SU-DHL-6 (cell line): ENCODE results near the gene WDR87.

Experiments
- H2AFZ ChIP-seq: fragments of 200-600 bp; sonication (generic); 2 replicates; pipeline ENCODE4 v1.6.1; 2014; ENCODE audit warnings: low read depth, mild to moderate bottlenecking, moderate library complexity, mixed read lengths, antibody characterized with exemption, low read length; ENCODE audit not compliant: severe bottlenecking
- H3F3A ChIP-seq: fragments of 200-600 bp; shearing (Covaris generic); 2 replicates; pipeline ENCODE4 v1.6.0; 2016; ENCODE audit warnings: antibody characterized with exemption, mild to moderate bottlenecking; ENCODE audit not compliant: insufficient read depth
- H3K27ac ChIP-seq: fragments of 200-600 bp; sonication (generic); 2 replicates; pipeline ENCODE4 v1.5.1; 2016; ENCODE audit warnings: low read depth, mild to moderate bottlenecking, low read length, moderate library complexity, mixed read lengths
- H3K27me3 ChIP-seq: fragments of 200-600 bp; sonication (generic), shearing (Covaris generic); 2 replicates; pipeline ENCODE4 v1.6.0; 2014; ENCODE audit warnings: mild to moderate bottlenecking, low read length
- H3K36me3 ChIP-seq: fragments of 200-600 bp; sonication (generic); 2 replicates; pipeline ENCODE4 v1.6.1; 2014; ENCODE audit warnings: mild to moderate bottlenecking, low read length, mixed read lengths
- H3K4me2 ChIP-seq: fragments of 300-600, 200-600 bp; shearing (Covaris generic), sonication (generic); 2 replicates; pipeline ENCODE4 v1.6.0; 2014; ENCODE audit warnings: low read length, low read depth, mild to moderate bottlenecking; ENCODE audit not compliant: poor library complexity, severe bottlenecking
- H3K4me3 ChIP-seq: fragments of 200-600 bp; sonication (generic); 2 replicates; pipeline ENCODE4 v1.5.1; 2014; ENCODE audit warnings: antibody characterized with exemption, low read length, mild to moderate bottlenecking, mixed read lengths; ENCODE audit not compliant: insufficient read depth, poor library complexity, severe bottlenecking
- H3K79me2 ChIP-seq: fragments of 200-600 bp; sonication (generic); 2 replicates; pipeline ENCODE4 v1.6.1; 2014; ENCODE audit warnings: mild to moderate bottlenecking, low read length, moderate library complexity; ENCODE audit not compliant: insufficient read depth
- H3K9ac ChIP-seq: fragments of 200-600 bp; sonication (generic); 2 replicates; pipeline ENCODE4 v1.7.0; 2014; ENCODE audit warnings: mild to moderate bottlenecking, low read length
- H3K9me2 ChIP-seq: fragments of 200-600 bp; sonication (generic); replicated peaks from 2 replicates; pipeline ENCODE4 v1.6.1; 2014; ENCODE audit warnings: low read length; ENCODE audit not compliant: insufficient read depth
- H3K9me3 ChIP-seq: fragments of 200-600 bp; sonication (generic); 2 replicates; pipeline ENCODE4 v1.6.1; 2014; ENCODE audit warnings: low read length, mixed read lengths; ENCODE audit not compliant: insufficient read depth
- H4K20me1 ChIP-seq: fragments of 200-600 bp; sonication (generic); 2 replicates; pipeline ENCODE4 v1.6.1; 2014; ENCODE audit warnings: low read depth, mild to moderate bottlenecking, antibody characterized with exemption, low read length, moderate library complexity, mixed read lengths
- CTCF ChIP-seq: fragments of 200-600 bp; sonication (generic); IDR thresholded peaks from one replicate; pipeline ENCODE4 v1.5.1; 2017; ENCODE audit warnings: antibody characterized with exemption, mild to moderate bottlenecking, low read length, moderate library complexity; ENCODE audit not compliant: insufficient read depth, poor library complexity, severe bottlenecking
- EZH2phosphoT487 ChIP-seq: fragments of 200-600 bp; sonication (generic), shearing (Covaris generic); conservative IDR thresholded peaks from 2 replicates; pipeline ENCODE4 v1.6.1; 2018; ENCODE audit warnings: mild to moderate bottlenecking, antibody characterized with exemption, low read length, moderate library complexity, mixed read lengths

The WDR87 gene

DNA sequence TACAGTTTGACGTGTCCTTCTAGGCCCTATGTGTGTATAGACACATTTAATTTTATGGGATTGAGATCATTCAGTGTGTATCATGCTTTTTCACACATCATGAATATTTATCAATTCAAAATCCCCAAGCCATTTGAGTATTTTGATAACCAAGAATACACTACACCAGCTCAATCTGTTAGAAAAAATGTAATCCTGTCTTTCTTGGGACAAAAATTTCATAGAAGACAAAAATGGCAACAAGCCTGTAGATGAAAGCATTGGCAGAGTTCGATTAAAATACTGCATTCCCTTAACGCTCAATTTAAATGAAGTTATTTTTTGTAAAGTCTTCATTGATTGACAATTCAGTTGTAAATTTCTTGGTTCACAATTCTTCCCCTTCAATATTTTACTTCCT is 41.9 kb downstream of the WDR87 start:
- Histone ChIP-seq H3K4me2 (no peak overlapping the region), H3F3A (no peaks in the 10 kb centered on the region), H3K9me2 (no peaks in the 10 kb centered on the region), H2AFZ (no peak overlapping the region), H3K9me3 (no peaks in the 10 kb centered on the region), H4K20me1 (no peaks in the 10 kb centered on the region), H3K79me2 (no peaks in the 10 kb centered on the region), H3K27ac (no peak overlapping the region), H3K9ac (no peak overlapping the region), H3K4me3 (no peak overlapping the region), H3K36me3 (no peaks in the 10 kb centered on the region), H3K27me3 (no peaks in the 10 kb centered on the region)
- TF ChIP-seq CTCF (no peak), EZH2phosphoT487 (no peak)

GRCh38 chr19:37855098-37855497 is 51.3 kb downstream of the WDR87 start:
- Histone ChIP-seq H3K27ac (no peak overlapping the region), H3K36me3 (no peaks in the 10 kb centered on the region), H3K9me3 (no peaks in the 10 kb centered on the region), H2AFZ (no peak overlapping the region), H3K4me3 (no peak overlapping the region), H3K27me3 (no peaks in the 10 kb centered on the region), H3K9me2 (no peaks in the 10 kb centered on the region), H3K9ac (no peak overlapping the region), H4K20me1 (no peaks in the 10 kb centered on the region), H3K79me2 (no peaks in the 10 kb centered on the region), H3F3A (no peaks in the 10 kb centered on the region), H3K4me2 (no peak overlapping the region)
- TF ChIP-seq EZH2phosphoT487, result no peak
- no peak for TF ChIP-seq CTCF

DNA sequence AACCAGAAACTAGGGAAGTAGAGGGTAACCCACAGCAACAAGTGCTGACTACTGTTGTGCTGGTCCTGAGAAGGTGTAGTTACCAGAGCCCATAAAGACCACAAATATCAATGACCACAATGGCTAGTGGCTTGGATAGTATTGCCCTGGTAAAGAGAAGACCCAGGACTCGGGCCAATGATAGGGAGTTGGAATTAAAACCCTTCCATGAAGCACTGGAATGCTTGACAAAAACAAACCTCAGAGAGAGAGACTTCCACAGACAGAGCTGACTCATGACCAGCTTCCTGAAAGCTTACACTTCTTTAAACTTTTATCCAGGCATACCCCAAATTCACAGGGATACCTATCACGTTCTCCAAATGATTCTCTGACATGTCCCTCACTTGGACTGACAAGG is 60.5 kb downstream of the WDR87 start:
- Histone ChIP-seq H3K36me3 (no peaks in the 10 kb centered on the region), H2AFZ (no peak overlapping the region), H3K4me2 (no peak overlapping the region), H3K79me2 (no peaks in the 10 kb centered on the region), H3K9ac (no peak overlapping the region), H3K4me3 (no peak overlapping the region), H4K20me1 (no peaks in the 10 kb centered on the region), H3K27me3 (no peaks in the 10 kb centered on the region), H3F3A (no peaks in the 10 kb centered on the region), H3K9me3 (no peaks in the 10 kb centered on the region), H3K27ac (no peak overlapping the region), H3K9me2 (no peaks in the 10 kb centered on the region)
- no peak for TF ChIP-seq EZH2phosphoT487
- no peak for TF ChIP-seq CTCF
